Measurements from ENCODE around the gene KDM6B. TPM values are rescaled to one million over a fixed set of nuclear protein-coding genes. Genes with fewer than 3 reads are reported as not detected.

Gene KDM6B
- total RNA-seq, 5 donors from 2014 or later (not counting 1 experiment from before 2014, with no cell fraction given), result 87.3 to 180 (median 108) TPM

- H3K4me1 ChIP-seq (ENCODE audit: control insufficient read depth in 1 of 2, extremely low read depth in 1 of 2, insufficient read depth in 2 of 2, low read length in 2 of 2), result no peaks in the 10 kb centered on the region
- ATAC-seq (replicated peaks in 1 of 4) (no peak), DNase-seq (no peak)
- peaks cover 0 to 5% (median 0%) of the 10 kb centered on the region in 3 donors for H3K4me1 Mint-ChIP-seq
- H3K36me3 Mint-ChIP-seq, result no peaks in the 10 kb centered on the region
- no peaks in the 10 kb centered on the region for H3K36me3 ChIP-seq (ENCODE audit: control insufficient read depth in 2 of 2, extremely low read depth in 1 of 2, insufficient read depth in 1 of 2, low read length in 1 of 2)
- WGBS (ENCODE audit: insufficient coverage), result 86% methylated on average over 27 of the region's 27 CpGs
- ChIA-PET CTCF (interaction anchor here (0.7 to 1.5 kb wide), 5 partner anchors 35 to 1295 kb away, joined by 3 to 5 read pairs (median 3); no protein-coding TSS in a partner anchor), POLR2A (no interaction called here)
- H3K27ac Mint-ChIP-seq, result no peak overlapping the region
- H3K4me3 ChIP-seq (ENCODE audit: control insufficient read depth in 1 of 2, extremely low read depth in 1 of 2, low read length in 1 of 2), result no peak overlapping the region
- H3K27ac ChIP-seq (ENCODE audit: low read length), result no peak overlapping the region
- no peak overlapping the region for H3K4me3 Mint-ChIP-seq
- no peaks in the 10 kb centered on the region for H3K9me3 ChIP-seq
- H3K9me3 Mint-ChIP-seq, result no peaks in the 10 kb centered on the region
- peaks cover 0 to 12% of the 10 kb centered on the region in 2 experiments for H3K27me3 ChIP-seq (replicated peaks in 1 of 2; ENCODE audit: control insufficient read depth in 2 of 2, extremely low read depth in 1 of 2, insufficient read depth in 2 of 2, low read length in 1 of 2)
- no peaks in the 10 kb centered on the region for H3K27me3 Mint-ChIP-seq
Measured at GRCh38 chr17:7818746-7819645, 15.0 kb upstream of the KDM6B start.

DNA sequence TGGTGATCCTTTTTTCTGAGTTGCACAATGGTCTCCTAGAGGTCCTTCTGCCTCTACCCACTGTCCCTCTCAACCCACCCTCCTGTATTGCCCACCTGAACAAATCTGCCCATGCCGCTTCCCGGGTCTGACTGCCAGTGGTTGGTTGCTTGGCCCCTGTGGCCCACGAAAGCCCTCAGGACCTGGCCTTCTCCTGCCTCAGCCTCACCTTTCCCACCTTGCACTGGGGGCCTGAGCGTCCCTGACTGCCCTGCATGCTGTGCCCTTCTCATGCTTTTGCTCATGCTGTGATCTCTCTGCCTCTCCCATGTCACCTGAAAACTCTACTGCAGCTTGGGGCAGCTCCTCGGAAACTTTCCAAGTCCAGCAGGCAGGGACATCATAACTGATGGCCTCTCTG lies 13.8 kb upstream of the KDM6B start:
- Histone ChIP-seq H3K4me3 (ENCODE audit: control insufficient read depth in 1 of 2, extremely low read depth in 1 of 2, low read length in 1 of 2) (no peak overlapping the region), H3K9me3 (no peaks in the 10 kb centered on the region), H3K36me3 (ENCODE audit: control insufficient read depth in 2 of 2, extremely low read depth in 1 of 2, insufficient read depth in 1 of 2, low read length in 1 of 2) (no peaks in the 10 kb centered on the region), H3K27ac (ENCODE audit: low read length) (no peak overlapping the region), H3K4me1 (ENCODE audit: control insufficient read depth in 1 of 2, extremely low read depth in 1 of 2, insufficient read depth in 2 of 2, low read length in 2 of 2) (no peaks in the 10 kb centered on the region), H3K27me3 (replicated peaks in 1 of 2; ENCODE audit: control insufficient read depth in 2 of 2, extremely low read depth in 1 of 2, insufficient read depth in 2 of 2, low read length in 1 of 2) (peaks cover 0 to 12% of the 10 kb centered on the region in 2 experiments)
- 66% methylated on average over 5 of the region's 5 CpGs for WGBS (ENCODE audit: insufficient coverage)
- H3K27ac Mint-ChIP-seq, result no peak overlapping the region
- peaks cover 0 to 2% of the 10 kb centered on the region in 2 donors for H3K27me3 Mint-ChIP-seq
- ATAC-seq (replicated peaks in 1 of 4) (no peak), DNase-seq (no peak)
- no peaks in the 10 kb centered on the region for H3K36me3 Mint-ChIP-seq
- ChIA-PET CTCF (no interaction called here), POLR2A (no interaction called here)
- no peak overlapping the region for H3K4me3 Mint-ChIP-seq
- no peaks in the 10 kb centered on the region for H3K9me3 Mint-ChIP-seq
- peaks cover 0 to 5% (median 0%) of the 10 kb centered on the region in 3 donors for H3K4me1 Mint-ChIP-seq

GRCh38 chr17:7822126-7822525 lies 11.9 kb upstream of the KDM6B start:
- H3K9me3 Mint-ChIP-seq, result no peaks in the 10 kb centered on the region
- ATAC-seq (replicated peaks in 1 of 4) (no peak), DNase-seq (no peak)
- no peaks in the 10 kb centered on the region for H3K9me3 ChIP-seq
- H3K27ac Mint-ChIP-seq, result no peak overlapping the region
- peaks cover 0 to 5% (median 0%) of the 10 kb centered on the region in 3 donors for H3K4me1 Mint-ChIP-seq
- H3K4me3 Mint-ChIP-seq, result no peak overlapping the region
- peaks cover 0 to 2% of the 10 kb centered on the region in 2 donors for H3K27me3 Mint-ChIP-seq
- WGBS (ENCODE audit: insufficient coverage), result 71% methylated on average over 9 of the region's 14 CpGs
- H3K36me3 Mint-ChIP-seq, result no peaks in the 10 kb centered on the region
- peaks cover 0 to 14% of the 10 kb centered on the region in 2 experiments for H3K27me3 ChIP-seq (replicated peaks in 1 of 2; ENCODE audit: control insufficient read depth in 2 of 2, extremely low read depth in 1 of 2, insufficient read depth in 2 of 2, low read length in 1 of 2)
- H3K4me3 ChIP-seq (ENCODE audit: control insufficient read depth in 1 of 2, extremely low read depth in 1 of 2, low read length in 1 of 2), result no peak overlapping the region
- no peak overlapping the region for H3K27ac ChIP-seq (ENCODE audit: low read length)
- no peaks in the 10 kb centered on the region for H3K36me3 ChIP-seq (ENCODE audit: control insufficient read depth in 2 of 2, extremely low read depth in 1 of 2, insufficient read depth in 1 of 2, low read length in 1 of 2)
- ChIA-PET CTCF (interaction anchor here in 1 of 2 donors (0.6 kb wide), 2 partner anchors 61 to 161 kb away, joined by 3 read pairs; no protein-coding TSS in a partner anchor), POLR2A (no interaction called here)
- H3K4me1 ChIP-seq (ENCODE audit: control insufficient read depth in 1 of 2, extremely low read depth in 1 of 2, insufficient read depth in 2 of 2, low read length in 2 of 2), result no peaks in the 10 kb centered on the region

DNA sequence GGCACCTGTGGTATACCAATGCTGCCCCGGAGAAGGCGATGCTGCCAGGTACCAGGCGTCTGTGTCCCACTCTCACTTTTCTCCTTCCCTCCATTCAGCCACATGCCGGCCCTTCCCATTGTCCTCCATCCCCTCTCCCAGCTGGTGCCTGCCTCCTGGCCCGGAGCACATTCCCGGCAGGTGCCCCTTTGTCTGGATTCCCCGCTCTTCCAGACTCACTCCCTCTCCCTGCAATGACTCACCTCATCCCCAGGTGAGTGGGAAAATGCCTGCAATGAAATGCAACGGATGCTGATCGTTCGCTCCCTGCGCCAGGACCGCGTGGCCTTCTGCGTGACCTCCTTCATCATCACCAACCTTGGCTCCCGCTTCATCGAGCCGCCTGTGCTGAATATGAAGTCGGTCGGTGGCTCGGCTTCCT lies 10.4 kb upstream of the KDM6B start:
- WGBS (ENCODE audit: insufficient coverage), result 94% methylated on average over 19 of the region's 20 CpGs
- Mint-ChIP-seq H3K27me3 (peaks cover 0 to 2% of the 10 kb centered on the region in 2 donors), H3K27ac (no peak overlapping the region), H3K4me3 (no peak overlapping the region), H3K36me3 (no peaks in the 10 kb centered on the region), H3K9me3 (no peaks in the 10 kb centered on the region), H3K4me1 (peaks cover 0 to 5% (median 0%) of the 10 kb centered on the region in 3 donors)
- CTCF ChIA-PET, result interaction anchor here (0.6 kb wide), 6 partner anchors 19 to 1093 kb away, joined by 3 to 5 read pairs (median 4); no protein-coding TSS in a partner anchor
- peaks cover 0 to 12% of the 10 kb centered on the region in 2 experiments for H3K27me3 ChIP-seq (replicated peaks in 1 of 2; ENCODE audit: control insufficient read depth in 2 of 2, extremely low read depth in 1 of 2, insufficient read depth in 2 of 2, low read length in 1 of 2)
- no peak overlapping the region for H3K4me3 ChIP-seq (ENCODE audit: control insufficient read depth in 1 of 2, extremely low read depth in 1 of 2, low read length in 1 of 2)
- ATAC-seq (replicated peaks in 1 of 4), result no peak
- POLR2A ChIA-PET, result no interaction called here
- H3K9me3 ChIP-seq, result no peaks in the 10 kb centered on the region
- H3K4me1 ChIP-seq (ENCODE audit: control insufficient read depth in 1 of 2, extremely low read depth in 1 of 2, insufficient read depth in 2 of 2, low read length in 2 of 2), result no peaks in the 10 kb centered on the region
- H3K36me3 ChIP-seq (ENCODE audit: control insufficient read depth in 2 of 2, extremely low read depth in 1 of 2, insufficient read depth in 1 of 2, low read length in 1 of 2), result no peaks in the 10 kb centered on the region
- no peak overlapping the region for H3K27ac ChIP-seq (ENCODE audit: low read length)
- no peak for DNase-seq

GRCh38 chr17:7824021-7824924 lies 9.7 kb upstream of the KDM6B start:
- no peaks in the 10 kb centered on the region for H3K9me3 Mint-ChIP-seq
- no peaks in the 10 kb centered on the region for H3K36me3 ChIP-seq (ENCODE audit: control insufficient read depth in 2 of 2, extremely low read depth in 1 of 2, insufficient read depth in 1 of 2, low read length in 1 of 2)
- H3K36me3 Mint-ChIP-seq, result no peaks in the 10 kb centered on the region
- no peak overlapping the region for H3K4me3 ChIP-seq (ENCODE audit: control insufficient read depth in 1 of 2, extremely low read depth in 1 of 2, low read length in 1 of 2)
- POLR2A ChIA-PET, result interaction anchor here in 1 of 2 donors (0.6 kb wide), 1 partner anchor 337 kb away, joined by 3 read pairs; no protein-coding TSS in a partner anchor
- H3K9me3 ChIP-seq, result no peaks in the 10 kb centered on the region
- WGBS (ENCODE audit: insufficient coverage), result 90% methylated on average over 8 of the region's 9 CpGs
- ATAC-seq (replicated peaks in 1 of 4) (no peak), DNase-seq (no peak)
- H3K27ac ChIP-seq (ENCODE audit: low read length), result no peak overlapping the region
- peaks cover 3 to 4% of the 10 kb centered on the region in 2 donors for H3K27me3 Mint-ChIP-seq
- peaks cover 0 to 12% of the 10 kb centered on the region in 2 experiments for H3K27me3 ChIP-seq (replicated peaks in 1 of 2; ENCODE audit: control insufficient read depth in 2 of 2, extremely low read depth in 1 of 2, insufficient read depth in 2 of 2, low read length in 1 of 2)
- H3K4me3 Mint-ChIP-seq, result no peak overlapping the region
- H3K27ac Mint-ChIP-seq, result no peak overlapping the region
- H3K4me1 ChIP-seq (ENCODE audit: control insufficient read depth in 1 of 2, extremely low read depth in 1 of 2, insufficient read depth in 2 of 2, low read length in 2 of 2), result no peaks in the 10 kb centered on the region
- H3K4me1 Mint-ChIP-seq, result peaks cover 0 to 5% (median 0%) of the 10 kb centered on the region in 3 donors
- CTCF ChIA-PET, result interaction anchor here (0.8 to 1.4 kb wide), 4 partner anchors 17 to 166 kb away, joined by 3 to 7 read pairs (median 3); no protein-coding TSS in a partner anchor

All from T-cell (primary cell).